ENCODE measurements around the gene TRIM44. TPM values are rescaled to one million over a fixed set of nuclear protein-coding genes. Genes with fewer than 3 reads are reported as not detected.

TRIM44 gene
- total and polyA plus RNA-seq, 10 of the 15 experiments (the other 5 are each of a cell fraction or from before 2014, with no cell fraction given): 6.7 to 93.0 (median 27.6) TPM

- TF ChIP-seq IKZF1 (conservative IDR thresholded peaks at IDR 0.05) (no peak), MTA2 (IDR thresholded peaks at IDR 0.05; ENCODE audit: low read depth) (no peak), SIN3A (IDR thresholded peaks at IDR 0.05; ENCODE audit: low read depth, low read length) (no peak), ZBTB11 (CRISPR knock-in tag; IDR thresholded peaks at IDR 0.05) (no peak), KDM1A (IDR thresholded peaks at IDR 0.05; ENCODE audit: borderline replicate concordance) (no peak)
Observed at GRCh38 chr11:35850191-35850590, 187.6 kb downstream of the TRIM44 start (continued).

- ATAC-seq (no peak), DNase-seq (ENCODE audit: low read depth, low spot score) (no peak), FAIRE-seq (no peak)
- Histone ChIP-seq H3K4me3 (no peak overlapping the region), H4K20me1 (ENCODE audit: control insufficient read depth, insufficient read depth) (no peaks in the 10 kb centered on the region), H3K27ac (ENCODE audit: control insufficient read depth, insufficient read depth) (no peak overlapping the region), H3K9ac (ENCODE audit: control insufficient read depth, insufficient read depth, low read length) (no peak overlapping the region), H3K27me3 (replicated peaks in 1 of 2; ENCODE audit: control insufficient read depth in 2 of 2, insufficient read depth in 2 of 2, low read length in 1 of 2) (peaks cover 0 to 4% of the 10 kb centered on the region in 2 experiments; a peak in 2 of 4 replicates), H3K4me2 (ENCODE audit: control insufficient read depth, insufficient read depth) (no peak overlapping the region), H3K4me1 (ENCODE audit: control insufficient read depth, insufficient read depth, low read length) (no peaks in the 10 kb centered on the region), H3K36me3 (ENCODE audit: control insufficient read depth in 2 of 2, insufficient read depth in 2 of 2, low read length in 1 of 2) (no peaks in the 10 kb centered on the region), H3K9me3 (replicated peaks; ENCODE audit: control insufficient read depth, insufficient read depth, low read length) (no peaks in the 10 kb centered on the region), H3K79me2 (ENCODE audit: control insufficient read depth, insufficient read depth, low read length) (no peaks in the 10 kb centered on the region), H2AFZ (ENCODE audit: control insufficient read depth, low read depth, low read length) (no peak overlapping the region)
- no peak for TF ChIP-seq NBN (IDR thresholded peaks at IDR 0.05)
- no peak for TF ChIP-seq WRNIP1 (IDR thresholded peaks at IDR 0.05; ENCODE audit: borderline replicate concordance, low read depth, low read length)
- TF ChIP-seq GATAD2B (conservative IDR thresholded peaks at IDR 0.05; ENCODE audit: low read depth): no peak
- CTCF ChIA-PET: interaction anchor here (0.8 kb wide), 1 partner anchor 29 kb away, joined by 3 read pairs; no protein-coding TSS in a partner anchor
- POLR2A ChIA-PET: no interaction called here
- SMC1A ChIA-PET (ENCODE audit: uncharacterized antibody, unreplicated experiment): no interaction called here
- WGBS (ENCODE audit: insufficient coverage, insufficient replicate concordance, low lambda C conversion rate, missing lambda C conversion rate): 62% methylated on average over 6 of the region's 6 CpGs
- in situ Hi-C loops (cut with MboI): no loop called here
- no TSS peak for BruUV-seq (replicated peaks)
- intact Hi-C loops (cut with micrococcal nuclease; ENCODE audit: unreplicated experiment): no loop called here
- RAD21 ChIA-PET (ENCODE audit: unreplicated experiment): no interaction called here
Observed at GRCh38 chr11:35851342-35851741, 188.8 kb downstream of the TRIM44 start.
